Nephron progenitor cell (in vitro differentiated cells): ENCODE results near the gene THSD7A.

ENCODE experiments used
- DNase-seq: peaks from one replicate; pipeline ENCODE4 v3.0.0; 2021
- H3K27ac Mint-ChIP-seq: 2 replicates; pipeline ENCODE4 v1.8.0; 2021; ENCODE audit warnings: mild to moderate bottlenecking, moderate library complexity, mixed read lengths
- H3K27me3 Mint-ChIP-seq: 2 replicates; pipeline ENCODE4 v1.8.0; 2021; ENCODE audit warnings: mild to moderate bottlenecking, low read depth, mixed read lengths; ENCODE audit not compliant: poor library complexity
- H3K36me3 Mint-ChIP-seq: 2 replicates; pipeline ENCODE4 v1.8.0; 2021; ENCODE audit warnings: low read depth, mixed read lengths
- H3K4me1 Mint-ChIP-seq: 2 replicates; pipeline ENCODE4 v1.8.0; 2021; ENCODE audit warnings: mixed read lengths
- H3K4me3 Mint-ChIP-seq: 2 replicates; pipeline ENCODE4 v1.8.0; 2021; ENCODE audit warnings: mild to moderate bottlenecking, moderate library complexity, mixed read lengths
- H3K9me3 Mint-ChIP-seq: 2 replicates; pipeline ENCODE4 v1.8.0; 2021; ENCODE audit warnings: mild to moderate bottlenecking, moderate library complexity, mixed read lengths
- TF ChIP-seq, protein P1 (sequence below): fragments of 200-600 bp; sonication (generic); IDR thresholded peaks from 2 replicates; pipeline ENCODE4 v1.5.0; 2021; ENCODE audit warnings: antibody characterized with exemption

THSD7A gene

DNA sequence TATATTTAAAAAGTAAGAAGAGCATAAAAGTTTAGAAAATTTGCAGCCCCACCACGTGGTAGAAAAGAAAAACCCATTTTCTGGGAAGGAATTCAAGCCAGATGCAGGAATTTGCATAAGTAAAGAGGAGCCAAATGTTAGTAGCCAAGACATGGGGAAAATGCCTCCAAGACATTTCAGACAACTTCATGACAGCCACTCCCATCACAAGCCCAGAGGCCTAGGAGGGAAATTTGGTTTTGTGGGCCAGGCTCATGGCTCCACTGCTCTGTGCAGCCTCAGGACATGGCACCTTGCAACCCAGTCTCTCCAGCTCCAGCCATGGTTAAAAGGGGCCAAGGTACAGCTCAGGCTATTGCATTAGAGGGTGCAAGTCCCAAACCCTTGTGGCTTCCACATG, 411.9 kb downstream of the THSD7A start:
- Mint-ChIP-seq H3K36me3 (peaks cover 15% of the 10 kb centered on the region), H3K27ac (no peak overlapping the region), H3K9me3 (peaks cover 22% of the 10 kb centered on the region), H3K27me3 (no peaks in the 10 kb centered on the region), H3K4me1 (no peaks in the 10 kb centered on the region), H3K4me3 (no peak overlapping the region)
- TF ChIP-seq, protein P1, sequence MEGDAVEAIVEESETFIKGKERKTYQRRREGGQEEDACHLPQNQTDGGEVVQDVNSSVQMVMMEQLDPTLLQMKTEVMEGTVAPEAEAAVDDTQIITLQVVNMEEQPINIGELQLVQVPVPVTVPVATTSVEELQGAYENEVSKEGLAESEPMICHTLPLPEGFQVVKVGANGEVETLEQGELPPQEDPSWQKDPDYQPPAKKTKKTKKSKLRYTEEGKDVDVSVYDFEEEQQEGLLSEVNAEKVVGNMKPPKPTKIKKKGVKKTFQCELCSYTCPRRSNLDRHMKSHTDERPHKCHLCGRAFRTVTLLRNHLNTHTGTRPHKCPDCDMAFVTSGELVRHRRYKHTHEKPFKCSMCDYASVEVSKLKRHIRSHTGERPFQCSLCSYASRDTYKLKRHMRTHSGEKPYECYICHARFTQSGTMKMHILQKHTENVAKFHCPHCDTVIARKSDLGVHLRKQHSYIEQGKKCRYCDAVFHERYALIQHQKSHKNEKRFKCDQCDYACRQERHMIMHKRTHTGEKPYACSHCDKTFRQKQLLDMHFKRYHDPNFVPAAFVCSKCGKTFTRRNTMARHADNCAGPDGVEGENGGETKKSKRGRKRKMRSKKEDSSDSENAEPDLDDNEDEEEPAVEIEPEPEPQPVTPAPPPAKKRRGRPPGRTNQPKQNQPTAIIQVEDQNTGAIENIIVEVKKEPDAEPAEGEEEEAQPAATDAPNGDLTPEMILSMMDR: no peak
- no peak for DNase-seq

DNA sequence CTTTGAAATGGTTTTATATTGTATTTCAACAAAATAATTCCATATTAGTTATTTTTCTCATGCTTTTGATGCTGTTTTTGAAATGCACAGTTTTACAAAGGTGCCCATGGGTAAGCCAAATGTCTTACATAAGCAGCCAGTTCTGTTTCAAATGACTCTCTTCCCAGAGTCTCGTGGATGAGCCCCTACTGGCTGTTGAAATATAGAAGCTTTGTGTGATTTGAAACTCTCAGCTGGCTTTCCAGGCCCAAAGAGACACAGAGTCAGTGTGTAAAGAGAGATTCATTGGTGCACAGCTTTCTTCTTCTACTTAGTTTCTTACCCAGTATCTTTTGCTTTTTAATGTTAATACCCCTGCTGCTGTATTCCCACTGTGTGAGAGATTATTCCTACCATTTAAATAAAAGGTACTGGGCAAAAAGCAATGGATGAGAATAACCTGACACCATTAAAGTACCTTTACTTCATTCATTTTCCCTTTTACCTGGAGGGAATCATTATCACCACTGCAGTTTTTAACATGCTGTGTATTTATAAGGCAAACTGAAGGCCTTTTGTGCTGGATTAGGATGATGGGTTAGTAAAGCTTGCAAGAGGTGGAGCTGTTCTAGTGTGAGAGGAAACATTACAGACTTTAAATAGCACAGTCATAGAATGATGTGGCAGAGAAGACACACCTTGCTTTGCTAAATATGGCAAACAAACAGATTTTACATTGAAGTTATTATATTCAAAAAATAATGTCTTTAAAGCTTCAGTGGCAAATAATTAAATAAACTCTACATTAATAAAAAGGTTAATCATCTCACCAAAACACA, 415.1 kb downstream of the THSD7A start:
- Mint-ChIP-seq H3K4me1 (no peaks in the 10 kb centered on the region), H3K36me3 (peaks cover 20% of the 10 kb centered on the region), H3K4me3 (no peak overlapping the region), H3K27ac (no peak overlapping the region), H3K27me3 (no peaks in the 10 kb centered on the region), H3K9me3 (peaks cover 34% of the 10 kb centered on the region)
- TF ChIP-seq, protein P1: no peak
- no peak for DNase-seq

DNA sequence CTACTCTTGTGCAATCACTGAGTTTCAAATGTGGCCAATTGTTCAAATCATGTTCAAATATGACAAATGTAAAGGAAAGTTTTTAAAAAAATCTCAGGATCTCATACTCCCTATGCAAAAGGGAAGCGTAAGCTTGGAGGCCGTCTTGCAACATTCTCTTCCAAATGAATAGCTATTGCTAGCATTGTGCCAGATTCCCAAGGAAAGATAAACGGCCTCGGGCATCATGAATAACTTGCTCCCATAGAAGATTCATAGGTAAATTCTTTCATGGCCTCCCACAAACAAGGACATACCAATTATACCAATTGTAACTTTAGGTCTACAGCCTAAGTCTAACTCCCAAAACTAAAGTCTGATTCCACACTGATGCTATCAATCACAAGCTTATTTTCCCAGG, 416.9 kb downstream of the THSD7A start:
- H3K4me1 Mint-ChIP-seq: no peaks in the 10 kb centered on the region
- H3K36me3 Mint-ChIP-seq: peaks cover 12% of the 10 kb centered on the region
- no peak overlapping the region for H3K27ac Mint-ChIP-seq
- no peak overlapping the region for H3K4me3 Mint-ChIP-seq
- no peak for DNase-seq
- H3K27me3 Mint-ChIP-seq: no peaks in the 10 kb centered on the region
- H3K9me3 Mint-ChIP-seq: peaks cover 20% of the 10 kb centered on the region
- TF ChIP-seq, protein P1: no peak

DNA sequence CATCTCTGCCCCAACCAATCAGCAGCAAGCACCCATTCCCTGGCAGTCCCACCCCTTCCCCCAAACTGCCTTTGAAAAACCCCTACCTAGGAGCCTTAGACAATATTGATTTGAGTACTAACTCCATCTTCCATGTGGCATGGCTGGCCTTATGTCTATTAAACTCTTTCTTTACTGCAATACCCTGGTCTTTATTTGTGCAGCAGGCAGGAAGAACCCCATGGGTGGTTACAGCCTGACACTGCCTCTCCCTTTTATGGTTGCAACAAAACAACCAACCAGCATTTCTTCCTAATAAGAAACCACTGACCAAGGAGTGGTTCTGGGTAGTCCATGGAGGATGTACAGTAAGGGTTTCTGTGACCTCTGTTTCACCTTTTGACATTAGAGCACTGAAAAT, 418.1 kb downstream of the THSD7A start:
- Mint-ChIP-seq H3K4me3 (no peak overlapping the region), H3K27me3 (no peaks in the 10 kb centered on the region), H3K4me1 (no peaks in the 10 kb centered on the region), H3K9me3 (peaks cover 11% of the 10 kb centered on the region), H3K36me3 (peaks cover 6% of the 10 kb centered on the region), H3K27ac (peak overlapping the region; percentile 29)
- DNase-seq: no peak
- TF ChIP-seq, protein P1: no peak

DNA sequence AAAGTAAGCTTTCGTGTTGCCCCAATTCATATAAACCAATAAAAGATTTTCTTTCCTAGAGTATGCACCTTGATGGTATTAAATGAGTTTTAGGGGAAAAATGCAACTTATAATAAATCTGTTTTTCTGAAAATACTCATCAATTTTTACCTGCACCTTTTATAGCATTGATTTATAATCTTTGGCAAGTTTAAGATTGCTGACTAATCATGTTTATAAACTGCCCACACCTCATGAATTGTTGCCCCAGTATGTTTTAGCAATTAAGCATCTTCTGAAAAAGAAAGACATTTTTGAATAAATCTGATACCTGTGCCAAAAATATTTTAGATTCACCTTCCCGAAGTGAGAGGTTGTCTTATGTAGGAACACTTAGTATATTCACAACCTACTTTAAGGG, 420.0 kb downstream of the THSD7A start:
- H3K9me3 Mint-ChIP-seq: peaks cover 11% of the 10 kb centered on the region
- no peaks in the 10 kb centered on the region for H3K4me1 Mint-ChIP-seq
- TF ChIP-seq, protein P1: no peak
- no peak overlapping the region for H3K27ac Mint-ChIP-seq
- DNase-seq: no peak
- peaks cover 6% of the 10 kb centered on the region for H3K36me3 Mint-ChIP-seq
- H3K27me3 Mint-ChIP-seq: no peaks in the 10 kb centered on the region
- no peak overlapping the region for H3K4me3 Mint-ChIP-seq
